DMS 273 treated with DMSO at 0.1 percent for 48 hours (cell line): ENCODE results near the gene TMEM184A.

Experiments used
- DNase-seq: peaks from one replicate; lab custom pipeline; 2025; lab: John Stamatoyannopoulos, UW

Gene TMEM184A

DNA sequence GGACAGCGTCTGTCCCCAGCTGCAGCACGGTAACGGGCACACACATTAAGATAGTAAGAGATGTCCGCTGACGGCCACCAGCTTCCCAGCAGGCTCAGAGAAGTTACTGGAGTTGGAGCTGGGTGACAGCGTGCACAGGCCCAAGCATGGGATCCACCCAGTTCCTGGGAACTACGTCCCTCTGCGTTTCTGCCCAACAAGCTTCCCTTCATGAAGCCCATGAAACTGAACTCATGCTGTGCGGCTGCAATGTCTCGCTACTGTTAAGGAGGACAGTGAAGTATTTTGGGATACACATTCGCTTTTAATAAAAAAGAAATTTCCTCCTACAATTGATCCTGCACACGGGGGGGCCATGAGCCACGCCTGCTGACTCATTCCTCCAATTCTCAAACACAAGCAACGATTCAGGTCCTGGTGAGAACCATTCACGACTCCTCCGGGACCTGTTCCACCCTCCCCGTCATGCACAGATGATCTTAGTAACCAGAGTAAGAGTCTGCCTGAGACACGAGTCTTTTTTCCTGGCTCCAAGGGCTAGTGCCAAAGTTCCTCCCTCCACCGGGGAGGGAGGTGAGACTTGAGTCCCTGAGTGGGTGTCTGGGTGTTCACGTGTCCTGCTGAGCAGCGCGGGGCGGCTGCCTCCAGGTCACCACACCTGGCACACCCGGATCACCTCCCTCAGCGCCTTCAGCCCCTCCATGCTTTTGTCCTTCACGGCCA is 11.2 kb upstream of the TMEM184A start:
- DNase-seq, result no peak

DNA sequence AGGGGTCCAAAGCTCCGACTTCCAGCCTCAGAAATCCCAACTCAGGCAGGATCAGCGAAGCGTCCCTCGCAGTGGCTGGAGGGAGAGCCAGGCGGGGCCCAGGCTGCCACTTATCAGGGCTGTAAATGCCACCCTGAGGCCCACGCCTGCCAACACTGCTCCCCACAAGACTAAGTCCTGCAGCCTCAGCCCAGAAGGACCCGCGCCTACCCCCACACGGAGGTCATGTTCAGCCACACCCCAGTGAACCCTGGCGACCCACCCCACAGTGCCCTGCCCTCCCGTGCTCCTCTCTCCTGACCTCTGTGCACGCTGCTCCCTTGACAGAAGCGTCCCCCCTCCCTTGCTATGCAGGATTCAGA is 10.7 kb upstream of the TMEM184A start:
- DNase-seq, result no peak

DNA sequence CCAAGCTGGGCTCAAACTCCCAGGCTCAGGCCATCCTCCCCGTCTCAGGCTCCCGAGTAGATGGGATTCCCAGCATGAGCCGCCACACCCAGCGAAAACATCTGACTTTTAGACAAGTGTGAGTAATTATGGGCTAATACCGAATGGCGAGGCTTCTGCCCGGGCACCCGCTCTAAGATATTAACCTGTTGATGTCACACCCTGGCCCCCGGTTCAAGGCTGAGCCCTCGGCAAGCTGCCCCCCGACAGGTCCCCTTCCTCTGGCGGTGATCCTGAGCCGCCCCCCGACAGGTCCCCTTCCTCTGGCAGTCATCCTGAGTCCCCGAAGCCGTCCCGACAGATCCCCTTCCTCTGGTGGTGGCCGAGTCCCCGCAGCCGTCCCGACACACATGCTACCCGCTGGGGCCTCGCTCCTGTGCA is 8.6 kb upstream of the TMEM184A start:
- no peak for DNase-seq

DNA sequence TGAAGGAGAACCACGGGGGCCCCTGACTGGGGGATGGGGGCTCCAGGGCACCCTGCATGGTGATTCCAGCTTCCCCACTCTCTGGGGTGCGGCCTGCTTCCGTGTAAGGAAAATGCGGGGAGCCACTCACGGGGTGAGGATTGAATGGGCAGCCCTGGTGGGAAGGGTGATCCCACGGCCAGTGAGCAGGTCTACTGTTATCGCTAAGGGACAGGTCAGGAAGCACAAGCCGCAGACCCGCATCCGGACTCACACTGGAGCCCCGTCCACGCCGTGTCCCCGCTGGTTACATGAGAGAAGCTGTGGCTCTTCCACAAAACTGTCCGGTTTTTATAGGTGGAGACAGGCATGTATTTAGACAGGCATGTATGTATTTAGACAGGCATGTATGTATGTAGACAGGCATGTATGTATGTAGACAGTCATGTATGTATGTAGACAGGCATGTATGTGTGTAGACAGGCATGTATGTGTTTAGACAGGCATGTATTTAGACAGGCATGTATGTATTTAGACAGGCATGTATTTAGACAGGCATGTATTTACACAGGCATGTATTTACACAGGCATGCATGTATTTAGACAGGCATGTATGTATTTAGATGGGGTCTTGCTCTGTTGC is 8.1 kb upstream of the TMEM184A start:
- no peak for DNase-seq

DNA sequence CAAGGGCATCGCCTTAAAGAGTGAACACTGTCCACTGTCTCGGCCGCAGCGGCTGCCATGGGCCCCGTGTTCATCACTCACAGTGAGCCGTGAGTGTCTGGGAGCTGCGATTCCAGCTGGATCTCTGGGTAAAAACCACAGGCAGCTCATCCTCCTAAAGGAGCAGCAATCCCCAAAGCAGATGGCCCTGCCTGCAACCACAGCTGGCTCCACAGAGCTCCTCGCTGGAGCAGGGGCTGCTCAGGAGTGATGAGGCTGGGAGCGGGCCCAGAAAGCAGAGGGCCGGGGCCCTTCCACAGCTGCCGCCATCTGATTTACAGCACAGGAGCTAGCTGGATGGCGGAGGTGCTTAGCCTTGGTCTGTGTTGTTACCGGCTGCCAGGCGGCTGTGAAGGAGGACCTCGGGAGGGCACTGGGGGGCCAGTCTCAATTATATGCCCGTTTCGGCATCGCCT is 6.6 kb upstream of the TMEM184A start:
- peak; percentile 92 for DNase-seq

DNA sequence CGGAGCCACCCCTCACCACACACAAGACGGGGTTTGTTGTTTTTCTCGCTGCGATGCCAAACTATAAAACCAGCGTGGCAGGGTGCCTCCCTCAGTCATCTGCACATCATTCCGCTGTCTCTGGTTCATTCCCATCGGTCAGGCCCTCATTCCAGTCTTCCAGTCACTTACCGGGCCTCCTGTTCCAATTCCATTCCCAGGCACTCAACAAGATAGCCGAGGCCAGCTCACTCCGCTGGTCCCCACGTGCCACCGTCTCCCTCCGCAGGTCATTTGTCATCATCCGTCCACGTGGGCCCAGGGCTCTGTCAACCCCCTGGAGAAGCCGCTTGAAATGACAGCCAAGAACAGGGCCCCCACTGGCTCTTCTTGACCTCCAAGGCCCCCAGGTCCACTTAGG is 6.1 kb upstream of the TMEM184A start:
- no peak for DNase-seq

DNA sequence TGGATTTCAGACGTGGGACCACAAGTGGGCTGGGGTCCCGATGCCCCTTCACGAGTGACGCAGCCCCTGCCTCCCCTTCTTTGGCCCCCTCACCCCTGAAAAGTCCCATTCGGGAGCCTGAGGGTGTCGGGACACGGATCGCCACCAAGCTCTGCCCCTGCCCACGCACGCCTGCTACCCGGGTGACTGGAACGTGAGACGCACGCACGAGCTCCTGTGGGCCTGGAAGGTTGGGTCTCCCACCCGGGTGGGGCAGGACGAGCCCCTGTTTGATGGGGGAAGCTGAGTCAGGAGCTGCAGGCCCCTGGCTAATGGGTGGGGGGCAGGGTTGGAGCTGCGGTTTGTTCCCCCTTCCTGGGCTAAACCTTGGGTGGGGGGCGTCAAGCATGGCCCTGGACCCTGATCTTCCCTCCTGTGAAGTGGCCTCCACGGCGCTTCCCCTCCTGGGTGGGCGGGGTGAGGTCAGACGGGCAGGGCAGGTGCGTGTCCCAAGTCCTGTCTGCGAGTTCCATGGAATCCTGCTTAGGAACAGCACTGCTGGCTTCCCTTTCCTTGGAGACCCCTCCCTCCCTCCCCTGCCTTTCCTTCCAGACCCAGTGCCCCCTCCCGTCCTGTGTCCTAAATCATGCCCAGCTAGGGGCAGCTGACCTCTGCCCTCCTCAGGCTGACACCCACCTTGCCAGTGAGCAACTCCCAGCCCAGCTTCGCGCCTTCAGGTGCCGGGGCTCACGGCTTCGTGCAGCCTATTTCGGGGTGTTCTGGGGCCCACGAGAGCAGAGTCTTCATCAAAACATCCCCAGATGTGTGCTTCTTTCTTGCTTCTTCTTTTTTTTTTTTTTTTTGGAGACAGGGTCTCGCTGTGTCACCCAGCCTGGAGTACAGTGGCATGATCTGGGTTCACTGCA is 5.3 kb upstream of the TMEM184A start:
- no peak for DNase-seq

DNA sequence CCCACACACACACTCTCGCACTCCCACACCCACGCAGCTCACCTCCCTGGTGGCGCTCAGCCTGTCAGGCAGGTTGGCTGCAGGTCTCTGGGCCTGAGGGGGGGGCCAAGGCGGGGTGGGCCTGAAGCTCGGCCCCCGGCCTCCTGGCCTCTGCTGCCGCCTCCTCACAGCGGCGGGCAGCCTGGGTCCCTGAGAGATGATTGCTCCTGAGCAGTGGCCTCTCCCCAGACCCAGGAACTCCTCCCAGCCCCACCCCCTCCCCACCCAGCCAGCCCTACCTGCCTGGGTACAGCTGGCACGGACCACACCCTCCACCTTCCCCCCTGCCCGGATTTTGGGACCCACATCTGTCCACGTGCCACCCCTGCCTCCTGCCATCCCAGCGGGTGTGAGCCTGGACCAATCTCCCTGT is 4.6 kb upstream of the TMEM184A start:
- DNase-seq, result no peak

DNA sequence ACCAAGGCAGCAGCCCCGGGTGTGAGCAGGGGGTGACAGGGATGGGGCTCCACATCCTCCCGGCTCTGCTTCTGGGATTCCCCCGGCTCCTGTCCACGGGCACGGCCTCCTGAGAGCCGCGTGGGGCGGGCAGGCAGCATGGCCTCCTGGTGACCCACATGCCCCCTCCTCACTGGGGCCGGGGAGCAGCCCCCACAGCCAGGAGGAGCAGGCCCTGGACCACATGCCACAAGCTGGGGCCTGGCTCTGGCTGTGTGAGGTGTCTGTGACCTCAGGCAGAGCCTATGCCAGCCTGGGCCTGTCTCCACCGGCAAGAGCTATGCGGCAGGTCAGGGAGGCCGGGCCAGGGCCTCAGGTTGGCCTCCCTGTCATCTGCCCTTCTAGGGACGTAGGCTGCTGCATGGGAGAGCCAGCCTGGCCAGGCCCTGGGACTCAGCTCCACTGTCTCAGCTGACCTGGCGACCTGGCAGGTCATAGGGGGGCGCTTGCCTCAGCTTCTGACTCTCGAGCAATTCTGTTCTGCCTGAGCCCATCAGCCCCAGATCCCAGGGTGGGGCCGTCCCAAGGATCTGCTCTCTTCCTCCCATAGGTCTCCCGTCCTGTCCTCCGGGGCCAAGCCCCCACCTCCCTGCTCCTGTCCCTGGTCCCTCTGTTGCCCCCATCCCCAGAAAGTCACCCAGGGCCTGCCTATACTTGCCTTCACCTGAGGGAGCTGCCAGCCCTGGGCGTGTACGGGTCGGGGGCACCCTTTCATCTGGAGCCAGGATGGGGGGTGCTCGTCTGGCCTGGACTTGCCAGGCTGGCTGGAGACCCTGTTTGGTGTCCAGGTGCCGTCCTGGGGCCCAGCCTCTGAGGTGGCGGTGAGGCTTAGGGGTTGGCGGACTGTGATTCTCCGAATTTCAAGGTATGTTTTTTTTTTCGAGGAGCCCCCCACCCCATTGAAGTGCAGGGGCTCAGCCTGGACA is 3.9 kb upstream of the TMEM184A start:
- no peak for DNase-seq

DNA sequence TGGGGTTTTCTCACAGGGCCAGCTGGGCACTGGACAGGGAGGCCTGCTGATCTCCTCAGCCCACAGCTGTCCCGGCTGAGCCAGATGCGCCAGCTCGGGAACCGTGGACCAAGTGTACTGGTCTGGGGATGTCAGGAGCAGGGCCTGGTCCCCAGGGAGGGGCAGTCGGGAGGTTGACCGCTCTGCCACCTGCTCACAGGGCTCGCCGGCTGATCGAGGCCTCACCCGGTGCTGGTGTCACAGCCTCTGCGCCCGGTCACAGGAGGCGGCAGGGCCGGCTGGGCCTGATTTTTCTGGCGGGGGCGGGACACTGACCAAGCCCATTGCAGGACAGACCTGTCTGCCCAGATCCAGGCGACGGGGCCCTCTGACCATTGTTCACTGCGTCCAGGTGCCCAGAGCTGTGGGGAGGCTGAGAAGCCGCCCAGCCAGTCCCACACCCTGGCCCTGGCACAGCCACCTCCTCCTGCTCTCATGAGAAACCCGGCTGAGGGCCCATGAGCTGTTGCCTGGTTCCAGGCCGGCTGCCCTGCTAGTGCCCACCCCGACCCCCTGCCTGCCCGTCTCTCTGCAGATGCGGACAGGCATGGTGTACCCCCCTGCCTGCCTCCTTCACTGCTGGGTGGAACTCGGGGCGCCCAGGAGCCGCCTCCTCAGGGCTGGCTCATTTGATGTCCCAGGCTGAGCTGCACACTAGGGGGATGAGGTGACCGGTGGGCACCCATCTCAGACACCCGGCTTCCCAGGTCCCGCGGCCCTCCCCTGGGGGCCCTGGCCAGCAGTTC is 3.0 kb upstream of the TMEM184A start:
- no peak for DNase-seq

DNA sequence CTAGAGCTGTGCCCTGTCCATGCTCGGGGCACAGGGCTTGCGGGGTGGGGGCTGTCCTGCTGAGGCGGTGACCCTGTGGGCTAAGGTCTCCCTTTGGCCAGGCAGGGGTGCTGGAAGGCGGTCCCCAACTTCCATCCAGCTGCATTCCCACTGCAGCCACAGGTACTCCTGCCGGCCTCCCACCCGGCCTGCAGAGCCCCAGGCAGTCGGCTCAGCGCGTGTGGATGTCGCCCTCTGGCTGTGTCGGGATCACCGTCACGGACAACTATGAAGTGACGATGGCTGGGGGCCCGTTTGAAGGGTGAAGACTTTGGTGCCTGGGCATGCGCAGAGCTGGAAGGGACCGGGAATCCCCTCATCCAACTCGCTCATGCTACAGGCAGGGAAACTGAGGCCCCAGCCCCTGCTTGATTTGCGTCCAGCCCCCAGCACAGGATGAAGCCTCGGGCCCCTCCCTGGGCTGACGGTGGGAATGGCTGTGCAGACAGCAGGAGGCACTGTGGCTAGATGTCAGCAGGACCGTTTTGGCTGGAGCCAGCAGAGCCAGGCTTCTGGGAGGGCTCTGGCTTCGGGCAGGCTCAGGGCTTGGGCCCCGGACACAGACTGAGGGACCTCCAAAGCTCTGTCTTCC is 2.3 kb upstream of the TMEM184A start:
- DNase-seq, result no peak

DNA sequence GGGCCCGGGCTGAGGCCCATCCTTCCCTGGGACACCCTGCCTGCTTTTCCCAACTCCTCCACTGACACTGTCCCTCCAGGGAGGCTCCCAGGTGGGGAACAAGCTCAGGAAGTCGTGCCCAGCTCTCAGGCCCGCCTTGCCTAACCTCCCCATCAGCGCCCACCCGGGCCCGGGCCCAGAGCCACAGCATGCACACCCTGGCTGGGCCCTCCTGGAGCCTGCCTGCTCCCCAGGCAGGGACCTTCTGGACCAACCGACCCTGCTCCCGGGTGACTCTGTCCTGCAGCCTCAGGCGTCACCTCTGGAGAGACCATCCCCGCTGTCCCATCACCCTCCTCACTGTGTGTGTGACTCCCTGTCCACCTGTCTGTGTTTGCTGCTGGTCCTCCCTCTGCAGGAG is 1.8 kb upstream of the TMEM184A start:
- no peak for DNase-seq

DNA sequence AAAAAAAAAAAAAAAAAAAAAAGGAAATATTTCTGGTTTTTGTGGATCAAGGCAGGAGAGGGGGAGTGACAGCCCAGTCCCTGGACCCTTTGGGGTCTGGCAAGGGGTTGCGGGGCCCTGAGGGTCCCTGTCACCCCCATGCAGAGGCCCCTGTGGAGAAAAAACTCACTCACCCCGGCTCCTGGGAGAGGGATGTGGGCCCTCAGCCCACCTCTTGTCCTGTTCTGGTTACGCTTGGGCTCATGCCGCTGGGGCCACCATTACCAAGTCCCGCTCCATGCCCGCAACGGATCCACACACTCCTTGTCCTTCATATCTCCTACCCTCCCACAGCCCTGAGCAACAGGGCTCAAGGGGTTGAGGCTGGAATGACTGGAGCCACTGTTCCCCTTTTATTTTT is 1.0 kb upstream of the TMEM184A start:
- no peak for DNase-seq

DNA sequence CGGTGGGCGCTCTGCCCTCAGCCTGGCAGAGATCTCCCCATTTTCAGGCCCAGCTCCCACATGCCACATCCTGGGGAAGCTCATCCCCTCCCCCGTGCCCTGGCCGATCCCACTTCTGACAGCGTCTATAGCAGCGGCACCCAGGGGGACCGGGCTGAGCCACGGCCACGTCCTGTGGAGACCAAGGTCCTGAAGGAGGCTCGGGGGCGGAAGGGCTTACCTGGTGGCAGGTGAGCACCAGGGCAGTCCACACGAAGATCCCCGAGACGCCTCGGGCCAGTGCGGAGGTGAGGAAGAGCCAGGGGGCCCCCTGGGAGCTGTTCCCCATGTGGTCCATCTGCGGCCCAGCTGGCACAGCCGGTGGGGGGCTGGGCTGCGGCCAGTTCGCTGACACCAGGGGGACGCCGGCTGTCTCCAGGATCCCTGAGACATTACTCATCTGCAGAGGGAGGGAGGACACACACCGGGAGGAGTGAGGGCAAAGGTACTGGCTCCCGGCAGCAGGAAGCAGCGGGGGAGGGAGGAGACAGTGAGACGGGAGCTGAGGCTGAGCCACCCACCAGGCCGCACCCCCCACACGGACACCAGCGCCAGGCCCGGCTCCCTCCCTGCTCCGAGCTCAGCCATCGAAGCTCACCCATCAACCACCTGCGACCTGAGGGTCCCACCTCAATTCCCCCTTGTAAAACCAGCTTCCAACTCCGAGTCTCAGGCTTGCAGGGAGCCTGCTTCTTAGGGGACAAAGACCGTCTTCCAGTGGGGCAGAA is 776 bp downstream of the TMEM184A start:
- DNase-seq, result peak; percentile 84

DNA sequence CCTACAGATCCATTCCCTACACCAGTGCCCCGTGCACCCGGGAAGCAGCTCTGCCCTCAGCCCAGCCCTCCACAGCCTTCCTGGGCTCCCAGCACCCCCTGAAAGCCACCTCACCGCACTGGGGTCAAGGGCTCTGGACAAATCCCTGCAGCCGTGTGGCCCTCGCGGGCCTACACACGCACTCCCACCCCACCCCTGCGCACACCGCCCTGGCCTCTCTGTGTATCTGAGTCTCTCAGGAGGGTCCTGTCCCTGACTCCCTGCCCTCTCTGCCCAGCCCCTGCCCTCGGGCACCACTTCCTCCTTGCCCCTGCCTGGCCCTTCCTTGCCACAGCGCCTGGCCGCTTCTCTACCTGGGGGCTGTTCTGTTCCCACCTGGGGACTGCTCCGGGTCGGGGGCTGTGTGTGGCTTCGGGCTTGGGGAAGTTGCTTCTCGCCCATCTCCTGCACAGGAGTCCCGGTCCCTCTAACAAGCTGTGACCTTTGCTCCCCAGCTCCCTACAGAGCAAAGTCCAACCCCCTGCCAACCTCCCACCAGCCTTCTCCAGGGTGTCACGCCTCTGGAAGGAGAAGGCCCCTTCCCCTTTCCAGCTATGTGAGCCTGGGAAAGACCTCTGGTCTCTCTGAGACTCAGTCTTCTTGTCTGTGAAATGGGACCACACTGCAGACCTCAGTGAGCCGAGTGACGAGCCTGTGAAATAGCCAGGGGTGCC is 1.5 kb downstream of the TMEM184A start:
- no peak for DNase-seq

DNA sequence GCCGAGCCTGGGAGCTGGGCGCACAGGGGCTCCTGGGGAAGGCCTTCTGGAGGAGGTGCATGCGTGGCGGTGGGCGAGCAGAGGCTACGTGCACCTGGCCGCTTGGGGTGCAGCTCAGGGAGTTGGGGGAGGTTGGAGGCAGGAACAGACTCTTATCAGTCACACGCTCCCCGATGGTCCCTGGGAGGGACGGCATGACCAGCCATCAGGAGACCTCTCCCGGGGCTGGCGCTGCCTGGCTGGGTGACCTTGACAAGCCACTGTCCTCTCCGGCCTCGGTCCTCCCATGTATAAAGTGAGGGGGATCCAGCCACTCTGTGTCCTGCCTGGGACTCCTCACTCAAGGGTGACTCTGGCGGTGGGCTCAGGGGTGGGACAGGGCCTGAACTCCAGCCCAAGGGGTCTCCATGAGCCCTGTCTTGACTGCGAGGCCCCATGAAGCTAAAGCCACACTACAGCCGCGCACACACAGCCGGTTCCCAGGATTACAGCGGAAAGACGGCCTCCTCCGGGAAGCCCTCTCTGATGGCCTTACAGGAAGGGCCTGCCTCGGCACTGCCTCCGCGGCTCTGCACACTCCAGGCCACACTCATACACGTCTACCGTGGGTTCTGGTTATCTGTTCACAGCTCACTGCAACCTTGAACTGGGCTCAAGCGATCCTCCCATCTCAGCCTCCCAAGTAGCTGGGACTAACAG is 2.3 kb downstream of the TMEM184A start:
- DNase-seq, result no peak

DNA sequence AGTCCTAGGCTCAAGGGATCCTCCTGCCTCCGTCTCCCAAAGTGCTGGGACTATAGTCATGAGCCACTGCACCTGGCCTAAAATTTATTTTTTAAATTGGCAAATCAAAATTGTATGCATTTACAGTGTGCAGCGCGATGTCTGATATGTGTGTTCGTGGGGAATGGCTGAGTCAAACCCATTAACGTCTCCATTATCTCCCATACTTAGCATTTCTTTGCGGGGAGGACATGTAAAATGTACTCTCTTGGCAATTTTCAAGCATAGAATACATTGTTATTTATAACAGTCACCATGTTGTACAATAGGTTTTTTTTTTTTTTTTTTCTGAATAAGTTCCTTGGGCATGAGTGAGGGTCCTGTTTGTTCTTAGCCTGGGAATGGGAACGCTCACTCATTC is 3.8 kb downstream of the TMEM184A start:
- no peak for DNase-seq

DNA sequence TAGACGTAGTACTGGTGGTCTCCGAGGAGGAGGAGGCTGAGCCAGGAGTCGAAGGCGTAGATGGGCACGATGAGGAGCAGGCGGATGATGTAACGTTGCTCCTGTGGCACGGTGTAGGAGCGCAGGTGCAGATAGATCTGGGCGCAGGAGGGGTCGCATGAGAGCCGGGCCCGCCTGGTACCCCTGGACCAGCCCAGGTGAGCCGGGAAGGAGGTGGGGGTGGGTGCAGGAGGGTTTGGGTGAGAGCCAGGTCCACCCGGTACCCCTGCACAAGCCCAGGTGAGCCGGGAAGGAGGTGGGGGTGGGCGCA is 5.2 kb downstream of the TMEM184A start:
- no peak for DNase-seq
